Suppressor macrophage treated with lipopolysaccharide for 1 hour (primary cell): ENCODE data around the gene TRPM7.

Experiments used
- DNase-seq, 3 donors: peaks; one replicate each; pipeline ENCODE4 v3.0.0-alpha.2; 2020 to 2022

The TRPM7 gene

DNA sequence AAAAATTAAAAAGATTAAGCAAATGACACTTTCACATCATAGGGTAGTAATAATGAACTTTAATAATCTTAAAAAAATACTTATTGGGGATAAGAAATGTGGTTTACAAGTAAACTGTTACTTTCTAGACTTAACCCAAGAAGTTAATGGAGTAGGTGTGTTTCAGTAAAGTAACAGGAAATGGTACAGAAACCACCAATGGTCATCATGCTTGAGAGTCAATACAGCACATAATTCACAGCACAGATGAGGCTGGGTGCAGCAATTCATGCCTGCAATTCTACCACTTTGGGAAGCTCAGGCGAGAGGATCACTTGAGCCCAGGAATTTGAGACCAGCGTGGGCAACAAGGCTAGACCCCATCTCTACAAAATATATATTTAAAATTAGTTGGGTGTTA is 128.6 kb downstream of the TRPM7 start:
- DNase-seq: no peak

DNA sequence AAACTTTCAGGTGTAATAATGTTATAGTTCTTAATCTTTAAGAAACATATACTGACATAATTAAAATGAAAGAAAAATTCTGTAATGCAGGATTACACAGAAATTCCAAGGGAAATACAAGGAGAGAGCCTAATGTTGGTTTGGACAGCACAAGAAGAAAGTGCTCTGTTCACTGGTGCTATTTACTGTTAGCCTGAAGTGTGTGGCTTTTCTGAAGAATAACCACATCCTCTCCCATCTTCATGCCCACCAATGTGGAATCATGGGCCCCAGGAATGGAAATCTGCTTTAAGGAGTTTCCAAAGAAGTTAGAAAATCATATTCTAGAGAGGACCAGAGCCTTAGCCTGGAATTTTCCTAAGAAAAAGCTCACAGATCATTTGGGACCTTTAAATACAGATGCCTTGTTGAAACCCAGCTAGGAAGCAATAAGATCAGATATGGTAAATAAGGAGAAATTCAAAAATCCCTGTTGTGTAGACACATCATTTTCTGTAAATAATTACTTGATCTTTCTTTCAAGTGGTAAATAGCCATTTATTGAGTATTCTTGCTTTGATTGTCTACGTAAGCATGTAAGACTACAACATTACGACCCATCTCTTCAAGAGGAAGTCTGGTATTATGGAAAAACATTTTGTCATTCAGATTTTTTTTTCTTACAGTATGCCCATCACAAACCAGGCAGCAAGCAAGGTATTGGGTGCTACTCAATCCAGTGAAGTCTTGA is 129.8 kb downstream of the TRPM7 start:
- DNase-seq: no peak

DNA sequence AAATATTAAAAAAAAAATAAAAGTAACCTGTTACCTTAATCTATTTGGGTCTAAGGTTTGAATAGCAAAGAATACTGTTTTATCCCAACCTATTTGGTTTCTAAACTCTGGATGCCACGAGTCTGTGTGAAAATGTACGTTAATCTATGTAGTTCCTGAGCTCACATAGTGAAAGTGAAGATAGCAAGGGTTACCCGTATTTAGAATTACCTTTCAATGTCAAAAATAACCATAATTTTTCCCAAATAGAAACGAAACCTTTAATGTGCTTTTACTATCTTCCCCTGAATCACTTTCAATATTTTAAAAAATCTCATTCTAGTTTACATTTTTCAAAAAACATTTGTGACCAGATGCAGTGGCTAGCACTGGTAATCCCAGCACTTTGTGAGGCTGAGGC is 134.4 kb downstream of the TRPM7 start:
- no peak for DNase-seq

DNA sequence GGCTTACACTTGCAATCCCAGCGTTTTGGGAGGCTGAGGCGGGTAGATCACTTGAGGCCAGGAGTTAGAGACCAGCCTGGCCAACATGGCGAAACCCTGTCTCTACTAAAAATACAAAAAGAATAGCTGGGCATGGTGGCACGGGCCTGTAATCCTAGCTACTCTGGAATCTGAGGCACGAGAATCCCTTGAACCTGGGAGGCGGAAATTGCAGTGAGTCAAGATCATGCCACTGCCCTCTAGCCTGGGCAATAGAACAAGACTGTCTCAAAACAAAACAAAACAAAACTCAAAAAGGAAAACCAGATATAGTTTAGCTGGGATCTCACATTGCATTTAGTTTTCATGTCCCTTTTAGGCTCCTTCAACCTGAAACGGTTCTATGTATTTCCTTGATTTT is 137.3 kb downstream of the TRPM7 start:
- no peak for DNase-seq

DNA sequence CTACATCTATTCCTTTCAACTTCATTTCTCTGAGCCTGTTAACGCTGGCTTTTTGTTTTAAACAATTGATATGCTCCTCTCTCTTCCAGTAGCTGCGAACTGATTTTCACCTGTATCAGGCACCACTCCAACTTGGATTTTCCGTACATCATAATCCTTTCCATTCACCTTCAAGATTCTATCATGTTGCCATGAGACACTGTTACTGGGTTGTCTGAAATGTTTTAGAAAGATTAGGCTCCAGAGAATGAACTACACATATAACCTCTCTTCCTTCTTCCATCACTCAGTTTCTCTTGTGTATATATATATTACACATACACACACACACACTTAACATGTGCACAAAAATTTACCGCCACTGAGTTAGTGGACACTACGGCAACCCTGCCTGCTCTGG is 140.0 kb downstream of the TRPM7 start, which contains the start of gene USP50:
USP50 (minus strand) TSS at position 101 of the 400 bp plus-strand sequence. CDS start 141 bp downstream, outside the sequence.
- DNase-seq: no peak

DNA sequence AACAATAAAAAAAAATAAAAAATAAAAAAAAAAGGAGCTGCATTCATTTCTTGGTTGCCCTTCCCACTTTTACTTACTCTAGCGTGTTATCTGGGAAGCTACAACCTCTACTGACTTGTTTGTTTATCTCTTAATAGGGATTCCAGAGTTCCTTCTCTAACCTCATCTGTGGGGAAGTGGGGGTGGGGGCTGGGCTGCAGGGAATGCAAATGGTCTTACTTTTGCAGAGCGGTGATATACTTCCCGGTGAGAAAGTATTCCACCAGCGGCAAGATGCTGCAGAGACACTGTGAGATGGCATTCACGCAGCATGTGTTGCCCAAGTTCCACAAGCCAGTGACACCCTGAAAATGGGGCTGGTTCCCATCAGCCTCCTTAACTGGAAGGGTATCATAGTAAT is 142.2 kb downstream of the TRPM7 start:
- DNase-seq: no peak

DNA sequence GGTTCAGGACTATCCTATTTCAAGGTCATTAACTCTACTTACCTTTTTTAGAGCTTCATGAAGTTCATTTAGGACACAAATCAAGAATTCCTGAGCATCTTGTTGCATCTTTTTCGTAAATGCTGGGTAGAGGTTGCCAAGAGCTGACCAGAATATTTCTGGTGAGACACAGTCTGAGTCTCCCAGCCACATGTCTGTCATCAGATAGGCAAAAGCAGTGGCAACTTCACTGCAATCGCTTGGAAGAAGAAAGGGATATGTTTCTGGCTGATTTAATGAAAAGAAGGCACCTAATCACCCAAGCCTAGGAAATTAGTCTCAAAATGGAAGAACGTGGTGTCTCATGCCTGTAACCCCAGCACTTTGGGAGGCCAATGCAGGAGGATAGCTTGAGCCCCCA is 143.0 kb downstream of the TRPM7 start:
- DNase-seq: no peak

DNA sequence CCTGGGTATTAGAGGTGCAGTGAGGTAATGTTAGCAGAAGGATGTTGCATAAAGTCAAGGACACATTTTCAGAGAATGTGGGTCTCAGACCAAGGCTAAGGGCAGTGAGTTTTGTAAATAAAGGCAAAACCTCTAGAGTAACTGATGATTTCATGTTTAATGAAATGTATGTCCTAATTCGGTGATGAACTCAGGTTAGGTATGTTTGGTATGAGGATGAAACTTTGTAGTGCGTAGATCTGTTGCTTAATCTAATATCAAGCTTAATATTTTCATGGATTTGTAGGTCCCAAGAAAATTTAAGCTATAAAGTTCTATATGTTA is 143.7 kb downstream of the TRPM7 start:
- DNase-seq: no peak

DNA sequence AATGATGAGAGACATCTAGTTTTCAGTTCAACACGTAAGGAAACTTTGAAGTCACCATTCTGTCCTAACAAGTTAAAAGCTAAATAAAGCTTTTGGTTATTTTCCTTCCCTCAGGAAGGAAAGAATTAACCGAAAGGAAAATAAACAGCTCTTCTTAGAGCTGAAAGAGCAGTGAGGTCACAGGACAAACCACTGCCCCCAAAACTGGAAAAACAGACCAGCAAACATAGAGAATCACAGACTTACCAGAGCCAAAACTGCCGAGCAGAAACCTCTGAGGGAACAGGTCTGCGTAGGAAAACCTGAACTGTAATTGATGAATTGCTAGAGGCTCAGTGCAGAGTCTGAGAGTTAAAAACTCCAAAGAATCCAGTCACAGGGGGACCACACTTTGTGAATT is 154.8 kb downstream of the TRPM7 start:
- no peak for DNase-seq

DNA sequence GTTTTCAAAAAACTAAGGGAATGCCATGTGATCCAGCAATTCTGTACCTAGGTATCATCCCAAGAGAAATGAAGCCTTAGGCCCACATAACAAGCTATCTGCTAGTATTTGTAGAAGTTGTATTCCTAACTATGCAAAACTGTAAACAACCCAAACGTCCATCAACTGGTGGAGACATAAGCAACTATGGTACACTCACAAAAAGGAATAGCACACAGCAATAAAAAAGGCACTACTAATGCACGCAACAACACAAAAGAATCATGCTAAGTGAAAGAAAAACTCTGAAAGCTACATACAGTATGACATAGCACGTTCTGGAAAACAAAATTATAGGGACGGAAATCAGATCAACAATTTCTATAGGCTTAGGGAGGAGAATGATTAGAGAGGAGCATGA is 155.4 kb downstream of the TRPM7 start:
- DNase-seq: no peak

DNA sequence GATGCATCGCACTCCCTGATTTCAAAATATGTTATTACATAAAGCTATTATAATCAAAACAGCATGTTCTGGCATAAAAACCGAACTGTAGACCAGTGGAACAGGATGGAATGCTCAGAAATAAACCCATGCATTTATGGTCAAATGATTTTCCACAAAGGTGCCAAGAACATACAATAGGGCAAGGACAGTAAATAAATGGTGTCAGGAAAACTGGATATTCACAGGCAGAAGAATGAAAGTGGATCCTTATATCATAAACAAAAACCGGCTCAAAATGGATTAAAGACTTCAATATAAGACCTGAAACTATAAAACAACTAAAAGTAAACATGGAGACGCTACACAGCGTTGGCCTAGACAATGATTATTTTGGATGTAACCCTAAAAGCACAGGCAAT is 162.7 kb downstream of the TRPM7 start:
- DNase-seq: no peak

DNA sequence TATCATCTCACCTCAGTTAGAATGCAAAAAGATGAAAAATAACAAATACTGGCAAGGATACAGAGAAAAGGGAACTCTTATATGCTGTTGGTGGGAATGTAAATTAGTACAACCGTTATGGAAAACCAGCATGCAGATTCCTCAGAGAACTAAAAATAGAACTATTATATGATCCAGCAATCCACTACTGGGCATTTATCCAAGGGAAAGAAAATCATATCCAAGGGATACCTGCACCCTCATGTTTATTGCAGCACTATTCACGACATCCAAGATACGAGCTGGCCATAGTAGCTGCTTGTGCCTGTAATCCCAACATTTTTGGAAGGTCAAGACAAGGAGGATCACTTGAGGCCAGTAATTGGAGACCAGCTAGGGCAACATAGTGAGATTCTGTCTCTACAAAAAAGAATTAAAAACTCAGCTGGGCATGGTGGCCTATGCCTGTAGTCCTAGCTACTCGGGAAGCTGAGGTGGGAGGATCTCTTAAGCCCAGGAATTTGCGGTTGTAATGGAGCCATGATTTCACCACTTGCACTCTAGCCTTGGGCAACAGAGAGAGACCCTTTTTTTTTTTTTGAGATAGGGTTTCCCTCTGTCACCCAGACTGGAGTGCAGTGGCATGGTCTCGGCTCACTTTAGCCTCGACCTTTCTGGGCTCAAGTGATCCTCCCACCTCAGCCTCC is 166.7 kb downstream of the TRPM7 start:
- no peak for DNase-seq

DNA sequence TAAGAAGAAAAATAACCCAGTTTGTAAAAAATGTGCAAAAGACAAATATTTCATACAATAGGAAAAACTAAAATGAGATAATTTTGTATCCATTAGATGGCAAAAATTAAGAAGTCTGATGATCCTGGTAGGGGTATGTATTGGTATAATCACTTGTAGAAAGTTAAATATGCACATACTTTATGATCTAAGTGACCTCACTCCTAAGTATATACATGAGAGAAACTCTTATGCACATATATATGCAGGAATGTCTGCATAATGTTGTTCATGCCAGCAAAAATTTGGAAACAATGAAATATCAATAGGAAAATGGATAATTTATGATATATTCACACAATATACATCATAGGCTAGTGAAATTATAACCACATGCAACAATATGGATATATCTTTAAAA is 173.6 kb downstream of the TRPM7 start:
- DNase-seq: no peak
